GM12875 (cell line): Measurements from ENCODE around the gene PTPRK.

Experiments used
- H3K4me3 ChIP-seq: one replicate; pipeline ENCODE4 v1.5.1; 2011; ENCODE audit warnings: low read depth, low read length, control low read depth
- TF ChIP-seq, protein P1 (sequence below): IDR thresholded peaks from 2 replicates; pipeline ENCODE4 v1.5.1; 2011; ENCODE audit warnings: low read depth, mild to moderate bottlenecking, control low read depth, inconsistent platforms, low read length, moderate library complexity, borderline replicate concordance; ENCODE audit not compliant: insufficient read depth

The PTPRK gene

DNA sequence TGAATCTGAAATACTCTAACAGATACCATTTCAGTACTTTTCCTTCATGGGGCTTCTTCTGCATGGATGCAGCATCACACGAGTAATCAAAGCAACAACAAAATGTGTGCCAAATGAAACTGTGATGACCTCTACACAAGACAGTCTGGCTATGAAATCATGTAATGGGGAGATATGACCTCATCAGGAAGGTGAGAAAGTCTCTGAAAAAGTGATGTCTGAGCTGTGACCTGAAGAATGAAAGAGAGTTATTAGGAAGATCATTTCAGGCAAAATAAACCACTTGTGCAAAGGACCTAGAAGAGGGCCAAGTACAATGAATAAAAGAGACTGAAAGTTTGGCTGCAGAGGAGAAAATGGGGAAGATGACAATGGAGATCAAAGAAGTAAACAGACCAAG lies 182.8 kb downstream of the PTPRK start:
- no peak overlapping the region for H3K4me3 ChIP-seq
- TF ChIP-seq, protein P1, sequence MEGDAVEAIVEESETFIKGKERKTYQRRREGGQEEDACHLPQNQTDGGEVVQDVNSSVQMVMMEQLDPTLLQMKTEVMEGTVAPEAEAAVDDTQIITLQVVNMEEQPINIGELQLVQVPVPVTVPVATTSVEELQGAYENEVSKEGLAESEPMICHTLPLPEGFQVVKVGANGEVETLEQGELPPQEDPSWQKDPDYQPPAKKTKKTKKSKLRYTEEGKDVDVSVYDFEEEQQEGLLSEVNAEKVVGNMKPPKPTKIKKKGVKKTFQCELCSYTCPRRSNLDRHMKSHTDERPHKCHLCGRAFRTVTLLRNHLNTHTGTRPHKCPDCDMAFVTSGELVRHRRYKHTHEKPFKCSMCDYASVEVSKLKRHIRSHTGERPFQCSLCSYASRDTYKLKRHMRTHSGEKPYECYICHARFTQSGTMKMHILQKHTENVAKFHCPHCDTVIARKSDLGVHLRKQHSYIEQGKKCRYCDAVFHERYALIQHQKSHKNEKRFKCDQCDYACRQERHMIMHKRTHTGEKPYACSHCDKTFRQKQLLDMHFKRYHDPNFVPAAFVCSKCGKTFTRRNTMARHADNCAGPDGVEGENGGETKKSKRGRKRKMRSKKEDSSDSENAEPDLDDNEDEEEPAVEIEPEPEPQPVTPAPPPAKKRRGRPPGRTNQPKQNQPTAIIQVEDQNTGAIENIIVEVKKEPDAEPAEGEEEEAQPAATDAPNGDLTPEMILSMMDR = no peak

GRCh38 chr6:128336436-128337095 lies 183.8 kb downstream of the PTPRK start:
- H3K4me3 ChIP-seq = no peak overlapping the region
- TF ChIP-seq, protein P1 = no peak

- TF ChIP-seq, protein P1 = no peak
- H3K4me3 ChIP-seq = no peak overlapping the region
Observed at GRCh38 chr6:128335963-128336362, 184.4 kb downstream of the PTPRK start.

DNA sequence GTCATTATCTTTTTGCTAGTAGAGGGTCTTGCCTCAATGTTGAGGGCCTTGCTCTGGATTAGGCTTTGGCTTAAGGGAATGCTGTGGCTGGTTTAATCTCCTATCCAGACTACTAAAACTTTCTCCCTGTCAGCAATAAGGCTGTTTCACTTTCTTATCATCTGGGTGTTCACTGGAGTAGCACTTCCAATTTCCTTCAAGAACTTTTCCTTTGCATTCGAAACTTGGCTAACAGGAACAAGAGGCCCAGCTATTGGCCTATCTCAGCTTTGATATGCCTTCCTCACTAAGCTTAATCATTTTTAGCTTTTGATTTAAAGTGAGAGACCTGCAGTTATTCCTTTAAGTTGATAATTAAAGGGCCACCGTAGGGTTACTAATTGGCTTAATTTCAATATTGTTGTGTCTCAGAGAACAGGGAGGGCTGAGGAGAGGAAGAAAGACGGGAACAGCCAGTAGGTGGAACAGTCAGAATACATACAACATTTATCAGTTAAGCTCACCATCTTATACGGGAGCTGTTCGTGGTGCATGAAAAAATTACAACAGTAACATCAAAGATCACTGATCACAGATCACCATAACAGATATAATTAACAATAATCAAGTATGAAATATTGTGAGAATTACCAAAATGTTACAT lies 186.7 kb downstream of the PTPRK start:
- TF ChIP-seq, protein P1 = no peak
- no peak overlapping the region for H3K4me3 ChIP-seq

DNA sequence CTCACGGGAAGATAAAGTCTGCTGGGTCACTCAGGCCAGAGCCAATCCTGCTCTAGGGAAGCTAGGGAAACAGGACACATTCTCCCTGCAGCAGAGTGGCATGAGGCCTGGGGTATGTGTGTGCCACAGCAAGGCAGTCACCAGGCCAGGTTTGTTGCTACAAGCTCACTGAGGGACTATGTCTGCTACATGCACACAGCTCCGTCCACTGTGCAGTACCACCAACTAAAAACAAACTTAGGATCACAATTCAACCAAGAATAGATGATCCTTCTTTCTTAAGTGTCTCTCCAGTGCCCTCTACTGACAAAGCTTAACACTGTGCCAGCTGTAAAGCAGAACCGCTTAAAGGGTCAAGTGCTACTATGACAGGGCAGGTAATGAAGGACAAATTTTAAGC lies 192.5 kb downstream of the PTPRK start:
- TF ChIP-seq, protein P1 = peak; percentile 66
- no peak overlapping the region for H3K4me3 ChIP-seq

- TF ChIP-seq, protein P1 = no peak
- H3K4me3 ChIP-seq = no peak overlapping the region
Observed at GRCh38 chr6:128323011-128323410, 197.4 kb downstream of the PTPRK start.

GRCh38 chr6:128319946-128320345 lies 200.5 kb downstream of the PTPRK start:
- no peak overlapping the region for H3K4me3 ChIP-seq
- TF ChIP-seq, protein P1 = no peak
